SK-N-SH (cell line): ENCODE results near the gene MEX3D. TPM values are rescaled to one million over a fixed set of nuclear protein-coding genes. Genes with fewer than 3 reads are reported as not detected.

ENCODE experiments used
- CTCF ChIA-PET: fragments of 300-600, 350-600 bp; formaldehyde crosslinking; extraction: SDS; loops from one replicate; lab custom pipeline; 2021; lab: Yijun Ruan, JAX
- POLR2A ChIA-PET: fragments of 350-600 bp; sonication (Branson Sonifier 250); formaldehyde crosslinking; extraction: SDS; loops from one replicate; lab custom pipeline; 2020; ENCODE audit warnings: antibody characterized with exemption, inconsistent platforms; lab: Yijun Ruan, JAX
- DNase-seq: peaks from one replicate; pipeline ENCODE4 v3.0.0; 2012
- H2AFZ ChIP-seq: fragments of 200-600 bp; sonication (generic); 2 replicates; pipeline ENCODE4 v1.8.1; 2016; ENCODE audit warnings: antibody characterized with exemption, mild to moderate bottlenecking, low read depth
- H3F3A ChIP-seq: fragments of 200-600 bp; sonication (generic); replicated peaks from 2 replicates; pipeline ENCODE3; 2016; ENCODE audit warnings: antibody characterized with exemption, mild to moderate bottlenecking; ENCODE audit not compliant: insufficient read depth
- H3K27ac ChIP-seq, 2 experiments: fragments of 200-500 bp in 1 of 2; fragments of 200-600 bp in 1 of 2; sonication (Bioruptor generic) in 1 of 2; sonication (generic), shearing (Covaris generic) in 1 of 2; 2 replicates each; pipeline versions ENCODE4 v1.5.1 to v1.6.1; 2014 to 2016; ENCODE audit warnings: low read depth in 2 of 2, inconsistent platforms in 1 of 2, low read length in 1 of 2, mild to moderate bottlenecking in 1 of 2, mixed read lengths in 1 of 2
- H3K27me3 ChIP-seq: fragments of 200-600 bp; sonication (generic), shearing (Covaris generic); 2 replicates; pipeline ENCODE4 v1.6.1; 2016; ENCODE audit warnings: mixed run types; ENCODE audit not compliant: insufficient read depth
- H3K36me3 ChIP-seq, 2 experiments: fragments of 200-500 bp in 1 of 2; fragments of 200-600 bp in 1 of 2; sonication (Bioruptor generic) in 1 of 2; sonication (generic) in 1 of 2; replicated peaks in 1 of 2; 2 replicates each; pipeline versions ENCODE3 to v1.5.1; 2014 to 2016; ENCODE audit warnings: low read length in 1 of 2, mild to moderate bottlenecking in 1 of 2; ENCODE audit not compliant: insufficient read depth in 2 of 2, control insufficient read depth in 1 of 2
- H3K4me1 ChIP-seq, 2 experiments: fragments of 200-500 bp in 1 of 2; fragments of 200-600 bp in 1 of 2; sonication (Bioruptor generic) in 1 of 2; sonication (generic), shearing (Covaris generic) in 1 of 2; 2 replicates each; pipeline versions ENCODE4 v1.5.1 to v1.6.1; 2014 to 2016; ENCODE audit warnings: low read depth in 1 of 2, low read length in 1 of 2, mixed run types in 1 of 2; ENCODE audit not compliant: insufficient read depth in 2 of 2, control insufficient read depth in 1 of 2
- H3K4me2 ChIP-seq: fragments of 200-600 bp; sonication (generic), shearing (Covaris generic); 2 replicates; pipeline ENCODE4 v1.6.1; 2017; ENCODE audit warnings: mixed run types
- H3K4me3 ChIP-seq, 2 experiments: fragments of 200-500 bp in 1 of 2; fragments of 200-600 bp in 1 of 2; sonication (Bioruptor generic) in 1 of 2; sonication (generic), shearing (Covaris generic) in 1 of 2; 2 replicates each; pipeline versions ENCODE4 v1.5.1 to v1.8.1; 2014 to 2016; ENCODE audit warnings: low read depth in 2 of 2, inconsistent platforms in 1 of 2, low read length in 1 of 2, mild to moderate bottlenecking in 1 of 2, mixed read lengths in 1 of 2, moderate library complexity in 1 of 2
- H3K79me2 ChIP-seq: fragments of 200-600 bp; sonication (generic); 2 replicates; pipeline ENCODE4 v1.8.1; 2017; ENCODE audit warnings: mild to moderate bottlenecking; ENCODE audit not compliant: insufficient read depth
- H3K9ac ChIP-seq: fragments of 200-600 bp; sonication (generic); 2 replicates; pipeline ENCODE4 v1.6.1; 2017; ENCODE audit warnings: mixed run types
- H3K9me2 ChIP-seq: fragments of 200-600 bp; sonication (generic); 2 replicates; pipeline ENCODE4 v1.6.1; 2017; ENCODE audit warnings: mixed run types
- H3K9me3 ChIP-seq: fragments of 200-600 bp; sonication (generic); 2 replicates; pipeline ENCODE4 v1.6.1; 2017; ENCODE audit warnings: mixed run types, mild to moderate bottlenecking, moderate library complexity
- H4K20me1 ChIP-seq: fragments of 200-600 bp; sonication (generic); 2 replicates; pipeline ENCODE4 v1.6.1; 2017; ENCODE audit warnings: mild to moderate bottlenecking, mixed run types; ENCODE audit not compliant: insufficient read depth
- CHD2 ChIP-seq: fragments of 150-350 bp; IDR thresholded peaks from 2 replicates; pipeline ENCODE4 v1.6.1; 2018; ENCODE audit warnings: low read length; ENCODE audit not compliant: partially characterized antibody
- EZH2phosphoT487 ChIP-seq: fragments of 200-600 bp; sonication (generic); IDR thresholded peaks from 2 replicates; pipeline ENCODE4 v1.6.1; 2017; ENCODE audit warnings: low read depth, mixed run types, mild to moderate bottlenecking, antibody characterized with exemption, moderate library complexity, borderline replicate concordance
- FOXJ3 ChIP-seq: sonication (generic); formaldehyde crosslinking; IDR thresholded peaks from 2 replicates; pipeline ENCODE4 v1.5.1; 2020; ENCODE audit warnings: mild to moderate bottlenecking, missing genetic modification reagents
- GATA2 ChIP-seq: sonication (generic); formaldehyde crosslinking; IDR thresholded peaks from 2 replicates; pipeline ENCODE4 v1.5.0; 2020; ENCODE audit warnings: mild to moderate bottlenecking, missing genetic modification reagents
- MEF2A ChIP-seq: IDR thresholded peaks from 2 replicates; pipeline ENCODE4 v1.4.0; 2012; ENCODE audit warnings: low read depth, borderline replicate concordance
- MXI1 ChIP-seq: IDR thresholded peaks from 2 replicates; pipeline ENCODE4 v1.6.1; 2012; ENCODE audit warnings: mild to moderate bottlenecking, low read depth, low read length, improper control_type of control experiment
- NRF1 ChIP-seq: IDR thresholded peaks from 2 replicates; pipeline ENCODE4 v1.6.1; 2012; ENCODE audit warnings: low read depth, mild to moderate bottlenecking, low read length
- POLR2AphosphoS5 ChIP-seq: IDR thresholded peaks from 2 replicates; pipeline ENCODE4 v1.6.1; 2012; ENCODE audit warnings: low read depth, low read length
- RCOR1 ChIP-seq: fragments of 150-350 bp; IDR thresholded peaks from 2 replicates; pipeline ENCODE4 v1.6.1; 2017; ENCODE audit warnings: antibody characterized with exemption, low read length
- RFX5 ChIP-seq: IDR thresholded peaks from 2 replicates; pipeline ENCODE4 v1.6.1; 2012; ENCODE audit warnings: mild to moderate bottlenecking, improper control_type of control experiment, low read length
- SIN3A ChIP-seq: IDR thresholded peaks from 2 replicates; pipeline ENCODE4 v1.6.1; 2012; ENCODE audit warnings: low read depth, mild to moderate bottlenecking, low read length, moderate library complexity, borderline replicate concordance
- SMC3 ChIP-seq: IDR thresholded peaks from 2 replicates; pipeline ENCODE4 v1.6.1; 2012; ENCODE audit warnings: low read depth, low read length, improper control_type of control experiment
- TAF1 ChIP-seq: IDR thresholded peaks from 2 replicates; pipeline ENCODE4 v1.6.1; 2012; ENCODE audit warnings: low read depth, mild to moderate bottlenecking, low read length, moderate library complexity, borderline replicate concordance
- TEAD4 ChIP-seq: IDR thresholded peaks from 2 replicates; pipeline ENCODE4 v1.4.0; 2012; ENCODE audit warnings: mild to moderate bottlenecking, borderline replicate concordance; ENCODE audit not compliant: insufficient read depth
- WGBS: methylation state at CpG from one replicate; pipeline ENCODE4 v1.1.6; 2017; ENCODE audit warnings: low lambda C conversion rate; 5-methylcytosine and 5-hydroxymethylcytosine counted together
- polyA plus RNA-seq, 3 experiments: library from polyadenylated mRNA; depleted of rRNA; stranded (reverse); fragments of >200 nt; gene quantifications; 2 replicates each; pipeline ENCODE4 v1.2.3, GENCODE V29; 2012
- TF ChIP-seq, protein P1 (sequence below): IDR thresholded peaks from 2 replicates; pipeline ENCODE4 v1.6.1; 2012; ENCODE audit warnings: mild to moderate bottlenecking, low read depth, low read length, moderate library complexity
- TF ChIP-seq, protein P2 (sequence below): fragments of 150-350 bp; IDR thresholded peaks from 2 replicates; pipeline ENCODE4 v1.6.1; 2016; ENCODE audit warnings: mild to moderate bottlenecking, low read depth, low read length
- TF ChIP-seq, protein P3 (sequence below): IDR thresholded peaks from 2 replicates; pipeline ENCODE4 v1.4.0; 2012; ENCODE audit warnings: low read depth
- TF ChIP-seq, protein P4 (sequence below): IDR thresholded peaks from 2 replicates; pipeline ENCODE4 v1.4.0; 2012; ENCODE audit warnings: low read depth, borderline replicate concordance

Gene MEX3D
- 11.5 and 14.9 TPM in 2 replicates for polyA plus RNA-seq (2012; rRNA removed)
- polyA plus RNA-seq (2012; cell fraction: cytosol; rRNA removed), result 6.4 and 11.6 TPM in 2 replicates
- 10.4 and 15.7 TPM in 2 replicates for polyA plus RNA-seq (2012; cell fraction: nucleus; rRNA removed)

DNA sequence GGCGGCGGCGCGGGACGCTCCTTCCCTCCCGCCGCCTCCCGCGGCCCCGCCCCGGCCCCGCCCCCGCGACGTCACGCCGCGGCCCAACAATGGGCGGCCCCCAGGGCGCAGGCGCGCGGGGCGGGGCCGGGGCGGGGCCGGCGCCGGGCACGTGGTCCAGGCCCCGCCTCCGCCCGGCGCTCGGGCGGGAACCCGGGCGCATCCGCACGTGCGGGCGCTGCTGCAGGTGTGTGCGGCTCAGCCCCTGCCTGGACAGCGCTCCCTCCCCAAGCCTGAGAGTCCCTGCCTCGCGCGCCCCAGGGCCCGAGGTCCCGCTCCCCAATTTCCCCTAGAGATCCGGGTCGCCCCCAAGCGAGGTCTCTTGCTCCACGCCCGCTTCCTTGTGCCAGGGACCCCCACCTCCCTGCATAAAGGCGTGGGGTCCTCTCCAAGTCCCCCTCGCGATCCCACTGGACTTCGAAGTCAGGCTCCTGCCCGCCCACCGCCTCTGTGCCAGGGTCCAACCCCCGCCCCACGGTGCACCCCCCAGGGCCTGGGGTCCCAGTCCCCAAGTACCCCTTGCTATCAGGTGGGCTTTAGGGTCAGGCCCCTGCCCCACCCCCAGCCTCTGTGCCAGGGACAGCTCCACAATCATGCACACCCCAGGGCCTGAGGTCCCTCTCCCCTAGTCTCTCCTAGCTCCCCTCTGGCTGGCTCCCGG, at the start of gene MEX3D:
Gene MEX3D (minus strand): TSS at position 6 of the 700 bp plus-strand sequence. CDS start 267 bp downstream, outside the sequence.
- WGBS, result 41% methylated on average over 12 of the region's 63 CpGs
- H2AFZ ChIP-seq, result no peak within 1 kb of the TSS
- CTCF ChIA-PET, result interaction anchor here (1.1 kb wide), 2 partner anchors 8 to 23 kb away, joined by 3 read pairs; no protein-coding TSS in a partner anchor

DNA sequence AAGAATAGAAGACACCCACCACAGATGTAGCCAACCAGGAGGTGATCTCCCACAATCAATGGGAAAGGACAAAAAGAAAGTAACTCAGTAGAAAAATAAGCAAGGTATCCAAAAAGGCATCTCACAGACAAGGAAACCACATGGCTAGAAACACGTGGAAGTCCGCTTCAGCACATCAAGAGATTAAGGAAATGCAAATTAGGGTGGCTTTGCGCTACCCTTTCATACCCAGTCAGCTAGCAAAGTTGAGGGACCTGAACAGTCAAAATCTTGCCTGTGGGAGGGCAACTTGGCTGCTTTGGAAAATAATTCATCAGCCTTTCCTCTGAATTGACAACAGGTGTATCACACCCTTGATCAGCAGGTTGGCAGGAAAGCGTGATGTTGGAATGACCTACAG, 48.8 kb upstream of the MEX3D start:
- Histone ChIP-seq H3K4me1 (no peaks in the 10 kb centered on the region; a peak in 1 of 4 replicates), H2AFZ (no peak overlapping the region), H3K9me2 (no peaks in the 10 kb centered on the region), H3K9me3 (no peaks in the 10 kb centered on the region), H3K79me2 (no peaks in the 10 kb centered on the region), H3K4me3 (no peak overlapping the region), H3K4me2 (no peak overlapping the region), H3K27me3 (no peaks in the 10 kb centered on the region), H3K9ac (no peak overlapping the region), H4K20me1 (peaks cover 10% of the 10 kb centered on the region; the same call in 1 of the 2 replicates), H3K27ac (no peak overlapping the region), H3K36me3 (peaks cover 3 to 81% of the 10 kb centered on the region in 2 experiments), H3F3A (no peaks in the 10 kb centered on the region)
- no peak for DNase-seq
- TF ChIP-seq TAF1 (no peak), SMC3 (no peak), FOXJ3 (CRISPR knock-in tag) (no peak), GATA2 (CRISPR knock-in tag) (no peak), CHD2 (no peak), TEAD4 (no peak)
- TF ChIP-seq, protein P1, sequence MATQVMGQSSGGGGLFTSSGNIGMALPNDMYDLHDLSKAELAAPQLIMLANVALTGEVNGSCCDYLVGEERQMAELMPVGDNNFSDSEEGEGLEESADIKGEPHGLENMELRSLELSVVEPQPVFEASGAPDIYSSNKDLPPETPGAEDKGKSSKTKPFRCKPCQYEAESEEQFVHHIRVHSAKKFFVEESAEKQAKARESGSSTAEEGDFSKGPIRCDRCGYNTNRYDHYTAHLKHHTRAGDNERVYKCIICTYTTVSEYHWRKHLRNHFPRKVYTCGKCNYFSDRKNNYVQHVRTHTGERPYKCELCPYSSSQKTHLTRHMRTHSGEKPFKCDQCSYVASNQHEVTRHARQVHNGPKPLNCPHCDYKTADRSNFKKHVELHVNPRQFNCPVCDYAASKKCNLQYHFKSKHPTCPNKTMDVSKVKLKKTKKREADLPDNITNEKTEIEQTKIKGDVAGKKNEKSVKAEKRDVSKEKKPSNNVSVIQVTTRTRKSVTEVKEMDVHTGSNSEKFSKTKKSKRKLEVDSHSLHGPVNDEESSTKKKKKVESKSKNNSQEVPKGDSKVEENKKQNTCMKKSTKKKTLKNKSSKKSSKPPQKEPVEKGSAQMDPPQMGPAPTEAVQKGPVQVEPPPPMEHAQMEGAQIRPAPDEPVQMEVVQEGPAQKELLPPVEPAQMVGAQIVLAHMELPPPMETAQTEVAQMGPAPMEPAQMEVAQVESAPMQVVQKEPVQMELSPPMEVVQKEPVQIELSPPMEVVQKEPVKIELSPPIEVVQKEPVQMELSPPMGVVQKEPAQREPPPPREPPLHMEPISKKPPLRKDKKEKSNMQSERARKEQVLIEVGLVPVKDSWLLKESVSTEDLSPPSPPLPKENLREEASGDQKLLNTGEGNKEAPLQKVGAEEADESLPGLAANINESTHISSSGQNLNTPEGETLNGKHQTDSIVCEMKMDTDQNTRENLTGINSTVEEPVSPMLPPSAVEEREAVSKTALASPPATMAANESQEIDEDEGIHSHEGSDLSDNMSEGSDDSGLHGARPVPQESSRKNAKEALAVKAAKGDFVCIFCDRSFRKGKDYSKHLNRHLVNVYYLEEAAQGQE, result no peak
- TF ChIP-seq, protein P2, sequence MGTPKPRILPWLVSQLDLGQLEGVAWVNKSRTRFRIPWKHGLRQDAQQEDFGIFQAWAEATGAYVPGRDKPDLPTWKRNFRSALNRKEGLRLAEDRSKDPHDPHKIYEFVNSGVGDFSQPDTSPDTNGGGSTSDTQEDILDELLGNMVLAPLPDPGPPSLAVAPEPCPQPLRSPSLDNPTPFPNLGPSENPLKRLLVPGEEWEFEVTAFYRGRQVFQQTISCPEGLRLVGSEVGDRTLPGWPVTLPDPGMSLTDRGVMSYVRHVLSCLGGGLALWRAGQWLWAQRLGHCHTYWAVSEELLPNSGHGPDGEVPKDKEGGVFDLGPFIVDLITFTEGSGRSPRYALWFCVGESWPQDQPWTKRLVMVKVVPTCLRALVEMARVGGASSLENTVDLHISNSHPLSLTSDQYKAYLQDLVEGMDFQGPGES, result no peak
- 89% methylated on average over 4 of the region's 4 CpGs for WGBS
- POLR2A ChIA-PET, result no interaction called here
- CTCF ChIA-PET, result interaction anchor here (0.6 to 2.1 kb wide), 5 partner anchors 9 to 209 kb away, joined by 3 to 9 read pairs (median 4); partner anchors contain the start of gene UQCR11

More for the DNA sequence above, at the start of gene MEX3D:
- Histone ChIP-seq H3K4me1 (peaks cover 0 to 12% of the 10 kb centered on the region in 2 experiments; a peak in 2 of 4 replicates), H3K27me3 (no peaks in the 10 kb centered on the region), H3K4me2 (peak within 1 kb of the TSS; percentile 95), H3K36me3 (no peaks in the 10 kb centered on the region), H3F3A (peaks cover 7% of the 10 kb centered on the region), H3K27ac (peak within 1 kb of the TSS; percentile 86), H3K9me2 (no peaks in the 10 kb centered on the region), H3K79me2 (peaks cover 39% of the 10 kb centered on the region), H3K9me3 (no peaks in the 10 kb centered on the region), H3K4me3 (peak within 1 kb of the TSS; percentile 66 to 93), H3K9ac (peak within 1 kb of the TSS; percentile 99), H4K20me1 (peaks cover 29% of the 10 kb centered on the region)
- POLR2A ChIA-PET, result no interaction called here
- peak; percentile 100 for DNase-seq
- TF ChIP-seq, protein P3, sequence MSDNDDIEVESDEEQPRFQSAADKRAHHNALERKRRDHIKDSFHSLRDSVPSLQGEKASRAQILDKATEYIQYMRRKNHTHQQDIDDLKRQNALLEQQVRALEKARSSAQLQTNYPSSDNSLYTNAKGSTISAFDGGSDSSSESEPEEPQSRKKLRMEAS, result peak; percentile 98
- TF ChIP-seq TAF1 (no peak), RCOR1 (no peak), NRF1 (peak; percentile 65), EZH2phosphoT487 (no peak), SIN3A (no peak), POLR2AphosphoS5 (0 out of 2 replicates have a peak, but pooled peaks have one; percentile 12), CHD2 (no peak), MEF2A (no peak), MXI1 (peak; percentile 87), RFX5 (no peak), FOXJ3 (CRISPR knock-in tag) (no peak)
- TF ChIP-seq, protein P4, sequence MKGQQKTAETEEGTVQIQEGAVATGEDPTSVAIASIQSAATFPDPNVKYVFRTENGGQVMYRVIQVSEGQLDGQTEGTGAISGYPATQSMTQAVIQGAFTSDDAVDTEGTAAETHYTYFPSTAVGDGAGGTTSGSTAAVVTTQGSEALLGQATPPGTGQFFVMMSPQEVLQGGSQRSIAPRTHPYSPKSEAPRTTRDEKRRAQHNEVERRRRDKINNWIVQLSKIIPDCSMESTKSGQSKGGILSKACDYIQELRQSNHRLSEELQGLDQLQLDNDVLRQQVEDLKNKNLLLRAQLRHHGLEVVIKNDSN, result peak; percentile 63
